Measurements from ENCODE around the gene FBXO10. TPM values are rescaled to one million over a fixed set of nuclear protein-coding genes. Genes with fewer than 3 reads are reported as not detected.

Gene FBXO10
- total RNA-seq, 3 donors from 2014 or later = 5.1 to 6.9 (median 5.9) TPM

- TF ChIP-seq POLR2AphosphoS5 (IDR thresholded peaks at IDR 0.05) = no peak
- TF ChIP-seq POLR2A (IDR thresholded peaks at IDR 0.05) = no peak
- no peak for TF ChIP-seq CTCF (IDR thresholded peaks at IDR 0.05)
- Histone ChIP-seq H3K4me1 (no peaks in the 10 kb centered on the region), H3K9me3 (no peaks in the 10 kb centered on the region), H3K4me3 (no peak overlapping the region), H3K27me3 (no peaks in the 10 kb centered on the region), H3K27ac (no peak overlapping the region), H3K36me3 (no peaks in the 10 kb centered on the region)
- DNase-seq (ENCODE audit: low spot score in 2 of 2) = no peak
- intact Hi-C loops (cut with DNase I; ENCODE audit: low total_unique reads) = no loop called here
Observed at GRCh38 chr9:37623267-37623666, 47.1 kb upstream of the FBXO10 start.

- Histone ChIP-seq H3K27ac (no peak overlapping the region), H3K4me3 (no peak overlapping the region), H3K9me3 (no peaks in the 10 kb centered on the region), H3K36me3 (no peaks in the 10 kb centered on the region), H3K27me3 (no peaks in the 10 kb centered on the region), H3K4me1 (no peaks in the 10 kb centered on the region)
- intact Hi-C loops (cut with DNase I; ENCODE audit: low total_unique reads) = no loop called here
- TF ChIP-seq CTCF (IDR thresholded peaks at IDR 0.05) (no peak), POLR2A (IDR thresholded peaks at IDR 0.05) (no peak), POLR2AphosphoS5 (IDR thresholded peaks at IDR 0.05) (no peak)
- no peak for DNase-seq (ENCODE audit: low spot score in 2 of 2)
Observed at GRCh38 chr9:37622462-37622861, 46.3 kb upstream of the FBXO10 start.

GRCh38 chr9:37621273-37622121, 45.3 kb upstream of the FBXO10 start:
- Histone ChIP-seq H3K27ac (no peak overlapping the region), H3K27me3 (no peaks in the 10 kb centered on the region), H3K9me3 (no peaks in the 10 kb centered on the region), H3K36me3 (no peaks in the 10 kb centered on the region), H3K4me3 (no peak overlapping the region), H3K4me1 (no peaks in the 10 kb centered on the region)
- intact Hi-C loops (cut with DNase I; ENCODE audit: low total_unique reads) = no loop called here
- TF ChIP-seq POLR2AphosphoS5 (IDR thresholded peaks at IDR 0.05) (no peak), CTCF (IDR thresholded peaks at IDR 0.05) (no peak), POLR2A (IDR thresholded peaks at IDR 0.05) (no peak)
- DNase-seq (ENCODE audit: low spot score in 2 of 2) = no peak

- no peaks in the 10 kb centered on the region for H3K9me3 ChIP-seq
- intact Hi-C loops (cut with DNase I; ENCODE audit: low total_unique reads) = no loop called here
- no peaks in the 10 kb centered on the region for H3K27me3 ChIP-seq
- H3K4me1 ChIP-seq = no peaks in the 10 kb centered on the region
- no peak for DNase-seq (ENCODE audit: low spot score in 2 of 2)
- no peak overlapping the region for H3K27ac ChIP-seq
- TF ChIP-seq POLR2AphosphoS5 (IDR thresholded peaks at IDR 0.05) (no peak), POLR2A (IDR thresholded peaks at IDR 0.05) (no peak), CTCF (IDR thresholded peaks at IDR 0.05) (no peak)
- H3K36me3 ChIP-seq = no peaks in the 10 kb centered on the region
- no peak overlapping the region for H3K4me3 ChIP-seq
Observed at GRCh38 chr9:37620396-37620795, 44.2 kb upstream of the FBXO10 start.

GRCh38 chr9:37619806-37620205, 43.6 kb upstream of the FBXO10 start:
- TF ChIP-seq POLR2A (IDR thresholded peaks at IDR 0.05) (no peak), POLR2AphosphoS5 (IDR thresholded peaks at IDR 0.05) (no peak), CTCF (IDR thresholded peaks at IDR 0.05) (no peak)
- H3K36me3 ChIP-seq = no peaks in the 10 kb centered on the region
- H3K9me3 ChIP-seq = no peaks in the 10 kb centered on the region
- intact Hi-C loops (cut with DNase I; ENCODE audit: low total_unique reads) = no loop called here
- H3K27ac ChIP-seq = no peak overlapping the region
- no peak for DNase-seq (ENCODE audit: low spot score in 2 of 2)
- H3K4me1 ChIP-seq = no peaks in the 10 kb centered on the region
- no peak overlapping the region for H3K4me3 ChIP-seq
- H3K27me3 ChIP-seq = no peaks in the 10 kb centered on the region

Measured in breast epithelium (tissue), 4 donors.